Amygdala (tissue), 56 donors: ENCODE data around the gene PASD1.

Source experiments
- DNase-seq, 56 donors: peaks; one replicate each; lab custom pipeline; 2025; lab: John Stamatoyannopoulos, UW

PASD1 gene

GRCh38 chrX:151699746-151700145, 136.3 kb downstream of the PASD1 start:
- DNase-seq: no peak

GRCh38 chrX:151700581-151700980, 137.1 kb downstream of the PASD1 start:
- no peak for DNase-seq

- DNase-seq: no peak
These were observed 137.6 kb downstream of the PASD1 start for GRCh38 chrX:151701071-151701470.

- no peak for DNase-seq
These were observed 138.1 kb downstream of the PASD1 start for GRCh38 chrX:151701531-151701930.

- DNase-seq: no peak
These were observed 138.7 kb downstream of the PASD1 start for GRCh38 chrX:151702026-151702714.

GRCh38 chrX:151702741-151703340, 139.4 kb downstream of the PASD1 start:
- no peak for DNase-seq

GRCh38 chrX:151703487-151703886, 140.0 kb downstream of the PASD1 start:
- DNase-seq: no peak

GRCh38 chrX:151704041-151704663, 140.7 kb downstream of the PASD1 start:
- DNase-seq: no peak

- no peak for DNase-seq
These were observed 145.3 kb downstream of the PASD1 start for GRCh38 chrX:151708821-151709220.

GRCh38 chrX:151710457-151710856, 147.0 kb downstream of the PASD1 start:
- no peak for DNase-seq

GRCh38 chrX:151711154-151711553, 147.7 kb downstream of the PASD1 start:
- no peak for DNase-seq

GRCh38 chrX:151711787-151712186, 148.3 kb downstream of the PASD1 start:
- DNase-seq: no peak

- no peak for DNase-seq
These were observed 148.8 kb downstream of the PASD1 start for GRCh38 chrX:151712253-151712652.

GRCh38 chrX:151713849-151714248, 150.4 kb downstream of the PASD1 start:
- no peak for DNase-seq

GRCh38 chrX:151714362-151714761, 150.9 kb downstream of the PASD1 start:
- DNase-seq: no peak

- DNase-seq: no peak
These were observed 152.3 kb downstream of the PASD1 start, which contains the start of gene FATE1 for GRCh38 chrX:151715752-151716151. TSS of gene FATE1 (plus strand) at chrX:151716035. CDS start at chrX:151716120, 85 bp downstream.

GRCh38 chrX:151722241-151722846, 158.9 kb downstream of the PASD1 start:
- no peak for DNase-seq

GRCh38 chrX:151723156-151723760, 159.8 kb downstream of the PASD1 start:
- no peak for DNase-seq

GRCh38 chrX:151724563-151725337, 161.3 kb downstream of the PASD1 start:
- no peak for DNase-seq

GRCh38 chrX:151725338-151725614, 161.8 kb downstream of the PASD1 start:
- DNase-seq: no peak
